ENCODE data around the gene CCDC92.

The CCDC92 gene

GRCh38 chr12:124001343-124001742, 28.7 kb upstream of the CCDC92 start:
- DNase-seq: no peak

- no peak for DNase-seq
Measured at GRCh38 chr12:124000111-124000510, 27.5 kb upstream of the CCDC92 start.

GRCh38 chr12:123998991-123999359, 26.3 kb upstream of the CCDC92 start:
- no peak for DNase-seq

GRCh38 chr12:123998344-123998990, 25.8 kb upstream of the CCDC92 start:
- DNase-seq: no peak

DNA sequence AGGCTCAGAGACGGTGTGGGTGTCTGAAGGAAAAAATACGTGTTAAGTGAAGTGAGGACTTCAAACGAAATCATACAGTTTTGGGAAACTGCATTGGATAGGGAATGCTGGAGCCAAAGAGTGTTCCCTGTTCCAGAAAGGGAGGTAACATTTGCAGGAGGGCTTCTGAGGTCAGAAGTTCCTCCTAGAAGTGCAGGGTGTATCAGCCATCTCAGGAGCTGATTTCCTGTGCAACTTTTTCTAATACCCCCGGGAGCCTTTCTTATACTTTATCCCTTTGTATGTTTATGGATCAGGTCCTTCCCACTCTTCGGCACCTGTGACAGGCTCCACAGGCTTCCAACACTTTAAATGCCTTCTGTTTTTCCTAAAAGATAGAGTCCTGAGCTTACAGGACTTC, 25.3 kb upstream of the CCDC92 start:
- DNase-seq: no peak

- DNase-seq: no peak
Measured at GRCh38 chr12:123997033-123997822, 24.6 kb upstream of the CCDC92 start.

DNA sequence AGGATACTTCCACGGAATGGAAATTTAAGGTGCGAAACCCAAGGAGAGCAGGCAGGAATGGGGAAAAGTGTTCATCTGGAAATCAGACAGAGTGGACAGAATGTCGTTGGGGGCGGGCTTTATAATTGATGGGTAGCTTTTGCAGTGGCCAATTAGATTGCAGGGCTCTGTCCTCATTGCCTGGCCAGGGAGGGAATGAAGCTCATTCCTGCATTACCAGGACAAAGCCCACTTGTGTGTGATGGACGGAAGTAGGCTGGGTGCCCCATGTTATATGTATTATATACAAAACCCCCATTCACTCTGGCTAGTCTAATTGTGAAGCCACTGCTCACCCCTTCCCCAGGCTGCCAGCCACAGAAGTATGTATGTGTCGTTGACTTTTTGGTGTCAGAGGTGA, 23.9 kb upstream of the CCDC92 start:
- no peak for DNase-seq

- DNase-seq: no peak
Measured at GRCh38 chr12:123995023-123995748, 22.6 kb upstream of the CCDC92 start.

DNA sequence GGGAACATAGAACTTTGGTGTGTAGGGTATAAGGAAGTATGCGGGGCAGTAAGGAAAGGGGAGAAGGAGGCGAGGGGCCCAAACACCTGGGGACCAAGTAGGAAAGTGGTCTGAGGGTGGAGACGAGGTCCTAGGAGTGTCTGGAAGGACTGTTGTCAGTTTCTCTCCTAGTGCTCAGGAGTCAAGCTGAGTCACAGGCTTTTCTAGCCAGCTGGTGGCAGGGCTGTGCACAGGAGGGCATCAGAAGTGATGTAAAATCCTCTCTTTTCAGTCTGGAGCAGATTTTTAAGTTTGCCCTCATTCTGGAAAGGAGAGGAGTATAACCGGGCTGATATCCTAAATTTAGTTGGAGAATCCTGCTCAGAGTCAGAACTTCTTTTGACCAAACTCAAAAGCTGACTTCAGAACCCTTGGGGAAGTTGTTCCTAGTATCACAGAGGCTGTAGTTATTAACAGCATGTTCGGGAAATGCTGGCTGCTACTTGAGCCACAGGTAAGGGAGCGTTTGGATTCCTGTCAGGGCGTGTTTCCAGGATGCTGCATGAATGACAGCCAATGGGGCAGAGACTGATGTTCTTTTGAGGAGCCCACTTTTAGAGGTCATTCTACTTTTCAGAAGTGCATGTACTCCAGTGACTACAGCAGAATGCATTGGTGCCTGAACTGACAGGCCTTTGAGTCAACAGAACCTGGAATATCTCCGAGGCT, 19.6 kb upstream of the CCDC92 start:
- DNase-seq: no peak

GRCh38 chr12:123991372-123991951, 18.8 kb upstream of the CCDC92 start:
- no peak for DNase-seq

- DNase-seq: no peak
Measured at GRCh38 chr12:123990511-123990910, 17.9 kb upstream of the CCDC92 start.

DNA sequence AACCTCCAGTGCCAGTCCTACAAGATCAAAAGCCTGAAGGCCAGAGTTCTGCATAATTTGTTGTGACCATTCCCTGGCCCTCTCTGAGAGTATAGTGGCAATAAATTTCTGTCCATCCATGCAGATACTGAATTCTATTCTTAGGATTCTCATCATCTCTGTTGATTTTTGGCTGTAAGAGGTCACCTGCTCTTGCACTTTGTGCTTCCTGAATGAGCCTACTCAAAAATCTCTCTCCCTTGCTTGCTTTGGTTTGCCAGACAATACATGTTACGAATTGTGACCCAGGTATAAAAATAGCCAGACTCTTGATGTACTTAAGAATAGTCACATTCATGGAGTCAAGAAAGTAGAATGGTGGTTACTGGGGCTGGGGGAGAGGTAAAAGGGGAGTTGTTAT, 17.1 kb upstream of the CCDC92 start:
- DNase-seq: no peak

DNA sequence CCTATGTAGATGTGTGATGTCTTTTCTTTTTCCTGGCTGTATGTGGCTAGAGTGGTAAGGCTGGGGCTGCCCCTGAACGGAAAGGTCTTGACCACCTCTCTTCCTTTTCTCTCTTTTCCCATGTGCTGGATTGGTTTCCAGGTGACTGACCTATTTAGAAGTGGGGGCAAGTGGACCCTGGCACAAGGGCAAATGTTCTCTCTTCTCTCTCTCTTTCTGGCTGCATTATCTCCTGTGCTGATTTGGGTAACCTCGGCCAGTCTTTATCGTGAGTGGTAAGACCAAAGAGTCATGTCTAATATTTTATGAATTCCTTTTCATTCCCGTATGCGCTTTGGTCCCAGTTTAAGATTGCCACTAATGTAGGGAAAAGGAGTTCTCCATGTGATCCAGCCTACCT, 16.5 kb upstream of the CCDC92 start:
- DNase-seq: no peak

DNA sequence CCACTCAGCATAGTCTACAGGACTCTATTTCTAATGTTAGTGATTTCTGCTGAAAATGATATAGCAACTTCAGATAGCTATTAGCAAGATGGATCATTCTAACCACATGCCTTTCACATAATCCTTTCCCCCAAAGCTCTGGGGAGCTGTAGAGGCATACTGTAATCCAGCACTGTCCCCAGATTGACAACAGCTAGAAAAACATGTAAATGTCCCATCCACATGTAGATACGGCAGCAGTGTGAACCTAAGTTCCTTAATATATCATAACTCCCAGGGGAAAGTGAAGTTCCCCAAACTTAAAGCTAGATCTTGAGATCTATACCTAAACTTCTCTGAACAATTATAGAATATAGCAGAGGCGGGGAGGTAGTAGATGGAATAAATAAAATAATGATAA, 14.4 kb upstream of the CCDC92 start:
- DNase-seq: no peak

DNA sequence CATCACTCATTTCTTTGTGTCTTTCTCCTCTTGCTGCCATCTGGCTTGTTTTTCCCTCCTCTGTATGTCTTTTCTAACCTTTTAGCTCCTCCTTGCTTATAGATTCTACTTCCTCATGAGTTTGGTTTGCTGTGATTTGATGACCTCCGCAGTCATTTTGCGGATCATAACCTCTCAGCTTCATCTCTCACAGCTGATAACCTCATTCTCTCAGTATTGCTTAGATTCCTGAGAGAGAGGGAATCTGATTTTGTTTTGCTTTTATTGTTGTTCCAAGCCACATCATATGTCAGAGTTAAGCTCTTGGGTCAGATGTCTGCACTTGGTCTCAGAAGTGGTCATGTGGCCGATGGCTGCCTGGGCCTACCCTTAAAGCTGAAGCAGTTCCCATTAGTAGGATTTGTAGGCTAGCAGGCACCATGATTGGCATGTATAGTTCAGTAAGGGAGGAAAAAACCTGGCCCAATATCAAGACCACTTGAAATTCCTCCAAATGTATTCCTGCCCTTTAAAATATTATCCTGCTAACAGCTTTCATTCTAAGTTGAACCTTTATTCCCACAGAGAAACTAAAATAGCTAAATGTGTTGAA, 13.8 kb upstream of the CCDC92 start:
- no peak for DNase-seq

GRCh38 chr12:123984903-123985302, 12.3 kb upstream of the CCDC92 start:
- no peak for DNase-seq

DNA sequence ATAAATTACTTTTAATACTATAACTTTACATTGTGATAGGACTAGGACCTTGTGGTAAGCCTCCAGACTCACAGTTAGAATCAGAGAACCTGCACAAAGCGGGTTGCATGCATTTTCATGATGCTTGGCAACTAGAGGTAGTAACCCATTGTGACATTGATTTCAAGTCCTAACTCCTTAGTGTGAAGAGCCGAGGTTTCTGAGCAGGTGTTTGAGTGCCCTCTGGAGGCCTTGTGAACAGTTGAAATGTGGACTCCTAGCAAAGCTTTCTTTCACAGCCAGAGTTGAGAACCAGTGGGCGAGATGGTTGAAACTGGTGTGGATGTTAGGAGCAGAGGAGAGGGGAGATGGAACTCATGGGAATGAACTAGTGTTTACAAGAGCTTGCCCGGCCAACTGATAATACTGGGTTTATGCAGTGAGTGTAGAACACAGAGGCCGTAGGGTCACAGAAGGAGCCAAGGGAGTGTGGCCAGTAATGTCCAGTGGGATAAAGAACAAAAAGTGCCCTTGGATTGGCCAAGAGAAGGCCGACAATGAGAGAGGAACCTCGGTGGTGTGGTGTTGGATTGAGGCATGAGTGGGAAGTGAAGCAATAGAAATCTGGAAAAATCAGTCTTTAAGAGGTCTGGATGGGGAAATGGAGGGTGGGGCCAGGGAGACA, 11.3 kb upstream of the CCDC92 start:
- DNase-seq: no peak

- DNase-seq: no peak
Measured at GRCh38 chr12:123982269-123982668, 9.6 kb upstream of the CCDC92 start.

GRCh38 chr12:123979566-123979965, 6.9 kb upstream of the CCDC92 start:
- DNase-seq: no peak

DNA sequence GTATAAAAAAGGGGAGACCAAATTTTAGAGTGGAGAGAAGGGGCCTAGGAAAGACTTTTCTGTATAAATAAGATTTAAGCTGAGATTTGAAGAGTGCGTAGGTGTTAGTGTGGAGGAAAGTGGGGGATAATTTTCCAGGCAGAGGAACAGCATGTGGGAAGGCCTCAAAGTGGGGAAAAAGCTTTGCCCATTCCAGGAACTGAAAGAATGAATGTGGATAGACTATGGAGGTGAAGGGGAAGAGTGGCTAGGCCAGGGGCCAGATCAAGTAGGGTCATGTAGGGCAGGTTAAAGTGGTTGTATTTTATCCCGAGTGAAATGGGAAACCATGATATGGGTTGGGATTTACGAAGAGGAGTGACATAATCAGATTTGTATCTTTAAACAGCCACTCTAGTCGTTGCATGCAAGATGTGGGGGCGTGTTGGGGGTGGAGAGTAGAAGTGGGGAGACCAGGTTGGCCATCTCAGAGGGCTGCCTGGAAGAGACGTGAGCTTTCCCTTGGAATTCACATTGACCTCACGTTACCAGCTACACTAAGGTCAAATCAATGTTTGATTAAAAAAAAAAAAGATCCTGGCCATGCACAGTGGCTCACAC, 3.7 kb upstream of the CCDC92 start:
- no peak for DNase-seq

GRCh38 chr12:123973552-123974341, 1.1 kb upstream of the CCDC92 start:
- no peak for DNase-seq

Data from KG1 (cell line).